Activated T-cell treated with anti-CD3 and anti-CD28 coated beads, Interleukin-2, amount 50 U/mL, for 4 hours (primary cell): ENCODE measurements around the gene KCNQ1. TPM values are rescaled to one million over a fixed set of nuclear protein-coding genes. Genes with fewer than 3 reads are reported as not detected.

Experiments
- ATAC-seq, 2 donors: fragments of 200-7000 bp; cut with Tn5 transposase; one replicate each; pipeline ENCODE4 v1.10.0; 2021
- DNase-seq: peaks from one replicate; pipeline ENCODE4 v3.0.0-alpha.2; 2020
- H3K27me3 Mint-ChIP-seq: one replicate; pipeline ENCODE4 v1.8.0; 2021; ENCODE audit warnings: low read depth, mixed read lengths
- H3K36me3 Mint-ChIP-seq: one replicate; pipeline ENCODE4 v1.8.0; 2022; ENCODE audit warnings: mixed read lengths; ENCODE audit not compliant: insufficient read depth
- H3K4me1 Mint-ChIP-seq: one replicate; pipeline ENCODE4 v1.8.0; 2021; ENCODE audit warnings: low read depth, mixed read lengths
- H3K4me3 Mint-ChIP-seq: one replicate; pipeline ENCODE4 v1.8.0; 2021; ENCODE audit warnings: mild to moderate bottlenecking, moderate library complexity, mixed read lengths
- H3K9me3 Mint-ChIP-seq: one replicate; pipeline ENCODE4 v1.8.0; 2021; ENCODE audit warnings: mixed read lengths
- total RNA-seq, 3 donors: library from RNA; stranded (reverse); gene quantifications; one replicate each; pipeline ENCODE4 v1.2.1, GENCODE V29; 2021

KCNQ1 gene
- total RNA-seq, 3 donors from 2014 or later: 2.3 to 3.0 (median 2.8) TPM

DNA sequence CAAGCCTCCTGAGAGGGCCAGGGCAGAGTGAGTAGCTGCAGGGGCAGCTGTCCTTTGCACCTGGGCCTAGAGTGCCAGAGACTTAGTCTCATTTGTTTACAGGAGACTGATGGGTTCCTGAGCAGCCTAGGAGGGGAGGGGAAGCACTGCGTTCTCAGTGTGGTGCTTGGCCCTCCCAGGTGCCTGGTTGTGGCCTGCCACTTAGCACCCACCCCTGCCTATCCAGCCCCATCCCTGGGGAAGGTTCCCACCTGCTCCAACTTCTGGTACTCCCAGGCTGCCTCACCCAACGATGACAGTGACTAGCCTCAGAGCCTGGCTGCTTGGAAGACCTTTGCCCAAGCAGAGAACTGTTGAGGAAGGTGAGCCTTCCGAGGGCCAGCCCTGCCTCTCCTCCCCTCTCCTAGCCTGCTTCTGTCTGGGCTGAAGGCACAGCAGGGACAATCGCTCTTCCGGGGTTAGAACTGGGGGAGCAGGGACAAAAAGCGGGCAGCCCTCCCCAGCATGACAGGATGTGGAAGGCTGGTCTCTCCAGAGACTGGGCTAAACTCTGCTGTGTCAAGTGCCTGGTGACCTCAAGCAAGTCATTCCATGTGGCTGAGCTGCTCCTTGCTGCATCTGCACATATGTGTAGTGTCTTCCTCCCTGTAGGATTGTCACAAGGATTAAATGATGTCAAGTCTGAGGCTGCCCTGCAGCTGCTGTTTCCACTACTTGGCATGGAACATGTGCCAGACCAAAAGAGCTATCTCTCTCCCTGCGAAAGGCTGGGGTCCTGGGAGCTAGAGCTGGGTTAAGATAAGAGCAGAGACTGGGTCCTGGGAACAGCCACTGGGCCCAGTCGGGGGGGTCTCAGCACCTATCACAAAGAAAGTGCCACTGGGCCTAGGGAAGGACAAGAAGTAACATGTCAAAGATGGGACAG, 245.1 kb downstream of the KCNQ1 start:
- Mint-ChIP-seq H3K36me3 (peaks cover 4% of the 10 kb centered on the region), H3K4me1 (no peaks in the 10 kb centered on the region), H3K4me3 (no peak overlapping the region), H3K9me3 (no peaks in the 10 kb centered on the region), H3K27me3 (no peaks in the 10 kb centered on the region)
- no peak for ATAC-seq
- DNase-seq: no peak

DNA sequence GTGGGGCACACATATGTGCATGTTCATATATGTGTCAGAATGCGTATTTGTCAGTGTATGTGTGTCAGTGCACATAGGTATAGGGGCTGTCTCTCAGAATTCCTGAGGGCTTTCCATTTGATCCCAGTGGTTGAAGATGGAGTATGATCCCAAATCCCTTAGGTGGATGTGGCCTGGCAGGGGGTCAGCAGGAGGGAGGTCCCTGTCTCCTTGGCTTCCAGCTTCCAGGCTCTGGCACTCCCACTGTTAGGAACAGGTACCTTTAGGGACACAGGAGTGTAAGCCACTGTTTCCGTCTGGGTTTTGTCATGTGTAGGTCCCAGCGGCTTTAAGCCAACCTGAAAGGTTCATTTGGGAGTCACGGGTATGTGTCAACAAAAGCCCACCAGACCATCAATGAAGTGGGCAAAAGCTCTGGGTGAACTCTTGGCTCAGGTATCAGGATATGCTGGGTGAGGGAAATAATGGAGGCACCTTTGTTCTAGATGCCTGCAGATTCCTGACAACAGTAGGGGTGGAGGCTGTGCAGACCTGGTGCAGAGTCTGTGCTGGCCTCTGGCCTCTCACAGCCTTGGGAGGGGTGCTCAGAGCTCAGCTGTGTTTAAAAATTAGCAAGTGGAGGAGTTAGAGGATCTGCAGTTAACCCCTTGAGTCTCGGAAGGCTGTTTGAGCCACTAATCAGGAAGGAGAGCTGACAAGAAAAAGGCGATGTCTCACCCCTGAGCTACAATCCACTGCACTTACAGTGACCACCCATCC, 246.0 kb downstream of the KCNQ1 start:
- no peak for DNase-seq
- Mint-ChIP-seq H3K4me1 (no peaks in the 10 kb centered on the region), H3K4me3 (no peak overlapping the region), H3K9me3 (no peaks in the 10 kb centered on the region), H3K27me3 (no peaks in the 10 kb centered on the region), H3K36me3 (peaks cover 4% of the 10 kb centered on the region)
- no peak for ATAC-seq

DNA sequence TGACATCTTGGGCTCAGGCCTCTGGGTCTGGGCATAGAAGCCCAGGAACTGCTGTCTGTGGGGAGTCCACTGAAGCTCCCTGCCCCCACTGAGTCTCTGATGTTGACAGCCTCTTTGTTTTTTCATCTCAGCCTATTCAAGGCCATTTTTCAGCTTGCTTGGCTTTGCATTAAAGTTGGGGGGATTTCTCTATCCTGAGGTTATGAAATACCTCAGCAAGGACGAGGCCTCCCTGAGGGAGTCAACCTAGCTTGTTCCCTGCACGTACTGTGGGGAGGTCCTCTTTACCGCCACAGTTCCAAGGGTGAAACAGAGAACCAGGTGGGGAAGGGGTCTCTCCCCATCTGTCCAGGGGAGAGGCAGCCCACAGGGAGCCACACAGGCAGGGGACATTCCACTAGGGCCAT, 246.6 kb downstream of the KCNQ1 start:
- Mint-ChIP-seq H3K4me1 (no peaks in the 10 kb centered on the region), H3K36me3 (peaks cover 4% of the 10 kb centered on the region), H3K9me3 (no peaks in the 10 kb centered on the region), H3K27me3 (no peaks in the 10 kb centered on the region), H3K4me3 (no peak overlapping the region)
- DNase-seq (no peak), ATAC-seq (no peak)

- H3K4me3 Mint-ChIP-seq: no peak overlapping the region
These were observed 247.4 kb downstream of the KCNQ1 start for GRCh38 chr11:2691991-2692875.

GRCh38 chr11:2693271-2694261, 248.8 kb downstream of the KCNQ1 start:
- ATAC-seq (no peak), DNase-seq (no peak)
- Mint-ChIP-seq H3K27me3 (no peaks in the 10 kb centered on the region), H3K9me3 (no peaks in the 10 kb centered on the region), H3K36me3 (peaks cover 8% of the 10 kb centered on the region), H3K4me3 (no peak overlapping the region), H3K4me1 (peaks cover 4% of the 10 kb centered on the region)

More at GRCh38 chr11:2691991-2692875, 247.4 kb downstream of the KCNQ1 start:
- H3K9me3 Mint-ChIP-seq: no peaks in the 10 kb centered on the region
- H3K27me3 Mint-ChIP-seq: no peaks in the 10 kb centered on the region
- ATAC-seq (no peak), DNase-seq (no peak)
- no peaks in the 10 kb centered on the region for H3K4me1 Mint-ChIP-seq
- H3K36me3 Mint-ChIP-seq: peaks cover 4% of the 10 kb centered on the region

- DNase-seq: no peak
- ATAC-seq: no peak
- H3K9me3 Mint-ChIP-seq: no peaks in the 10 kb centered on the region
- peaks cover 8% of the 10 kb centered on the region for H3K36me3 Mint-ChIP-seq
- no peak overlapping the region for H3K4me3 Mint-ChIP-seq
- no peaks in the 10 kb centered on the region for H3K27me3 Mint-ChIP-seq
- peaks cover 9% of the 10 kb centered on the region for H3K4me1 Mint-ChIP-seq
These were observed 249.7 kb downstream of the KCNQ1 start for GRCh38 chr11:2694495-2694894.

DNA sequence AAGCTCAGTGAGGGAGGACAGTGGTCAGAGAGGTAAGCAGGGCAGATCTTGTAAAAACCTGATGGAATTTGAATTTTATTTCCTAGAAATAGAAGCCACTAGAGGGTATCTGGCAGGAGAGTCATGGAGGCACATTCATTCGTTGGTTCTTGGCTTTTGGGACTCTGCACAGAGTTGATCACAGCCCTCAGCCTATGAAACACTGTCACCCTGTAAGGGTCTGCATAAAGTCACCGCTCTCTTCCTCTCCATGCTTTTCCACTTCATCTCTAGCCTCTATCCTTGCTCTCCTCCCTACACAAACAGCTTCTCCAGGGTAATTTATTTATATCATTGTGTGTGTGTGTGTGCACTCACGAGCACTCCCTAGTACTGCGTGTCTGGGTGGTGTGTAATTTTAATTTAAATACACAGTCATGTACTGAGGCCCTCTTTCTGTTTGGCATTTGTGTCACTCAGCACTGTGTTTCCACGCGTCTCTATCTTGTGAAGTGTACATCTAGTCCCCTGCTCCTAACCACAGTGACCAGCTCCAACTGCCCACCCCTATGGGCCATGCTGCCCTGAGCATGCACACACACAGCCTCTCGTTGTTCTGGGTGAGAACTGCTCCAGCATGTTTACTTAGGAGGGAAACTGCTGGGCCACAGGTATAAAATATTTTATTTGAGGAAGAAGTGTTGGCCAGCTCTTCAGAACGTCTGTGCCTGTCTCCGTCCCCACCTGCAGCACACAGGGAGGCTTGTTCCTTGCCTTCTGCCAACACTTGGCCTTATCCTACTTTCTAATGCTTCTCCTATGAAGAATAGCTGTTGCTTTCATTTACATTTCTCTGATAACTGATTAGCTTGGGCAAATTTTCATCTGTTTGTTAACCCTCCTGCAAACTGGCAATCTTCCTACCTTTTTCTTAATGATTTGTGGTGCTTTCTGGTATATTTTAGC, 250.5 kb downstream of the KCNQ1 start:
- no peaks in the 10 kb centered on the region for H3K27me3 Mint-ChIP-seq
- DNase-seq (no peak), ATAC-seq (no peak)
- H3K36me3 Mint-ChIP-seq: peaks cover 4% of the 10 kb centered on the region
- H3K4me3 Mint-ChIP-seq: no peak overlapping the region
- peaks cover 9% of the 10 kb centered on the region for H3K4me1 Mint-ChIP-seq
- no peaks in the 10 kb centered on the region for H3K9me3 Mint-ChIP-seq

- Mint-ChIP-seq H3K27me3 (no peaks in the 10 kb centered on the region), H3K4me3 (no peak overlapping the region), H3K9me3 (no peaks in the 10 kb centered on the region), H3K36me3 (peaks cover 3% of the 10 kb centered on the region), H3K4me1 (peaks cover 9% of the 10 kb centered on the region)
- DNase-seq (no peak), ATAC-seq (no peak)
These were observed 251.6 kb downstream of the KCNQ1 start for GRCh38 chr11:2696455-2696854.

- no peaks in the 10 kb centered on the region for H3K27me3 Mint-ChIP-seq
- peaks cover 3% of the 10 kb centered on the region for H3K36me3 Mint-ChIP-seq
- DNase-seq (no peak), ATAC-seq (no peak)
- no peak overlapping the region for H3K4me3 Mint-ChIP-seq
- peaks cover 10% of the 10 kb centered on the region for H3K4me1 Mint-ChIP-seq
- no peaks in the 10 kb centered on the region for H3K9me3 Mint-ChIP-seq
These were observed 253.1 kb downstream of the KCNQ1 start for GRCh38 chr11:2697866-2698265.

- peak overlapping the region; percentile 84 for H3K4me3 Mint-ChIP-seq
- ATAC-seq (no peak), DNase-seq (no peak)
- H3K9me3 Mint-ChIP-seq: no peaks in the 10 kb centered on the region
- H3K36me3 Mint-ChIP-seq: peaks cover 3% of the 10 kb centered on the region
- H3K27me3 Mint-ChIP-seq: no peaks in the 10 kb centered on the region
- H3K4me1 Mint-ChIP-seq: peaks cover 10% of the 10 kb centered on the region
These were observed 253.8 kb downstream of the KCNQ1 start for GRCh38 chr11:2698386-2699184.

DNA sequence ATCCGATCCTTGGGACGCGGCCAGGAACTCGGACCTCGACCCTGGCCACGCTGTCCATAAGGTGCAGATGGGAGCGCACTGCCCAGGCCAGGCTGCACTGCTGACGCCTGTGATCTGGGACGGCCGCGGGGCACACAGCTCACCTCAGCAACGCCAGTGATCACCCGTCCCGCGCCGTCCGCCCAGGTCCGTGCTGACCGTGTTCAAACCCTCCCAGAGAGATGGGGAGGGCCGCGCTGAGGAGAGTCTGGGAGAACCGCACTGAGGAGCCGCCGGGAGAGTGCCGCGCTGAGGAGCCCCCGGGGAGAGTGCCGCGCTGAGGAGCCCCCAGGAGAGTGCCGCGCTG, 254.3 kb downstream of the KCNQ1 start:
- ATAC-seq: peak in 1 of 2 donors; percentile 15
- H3K4me3 Mint-ChIP-seq: peak overlapping the region; percentile 84
- peaks cover 10% of the 10 kb centered on the region for H3K4me1 Mint-ChIP-seq
- no peaks in the 10 kb centered on the region for H3K9me3 Mint-ChIP-seq
- DNase-seq: no peak
- H3K36me3 Mint-ChIP-seq: peaks cover 5% of the 10 kb centered on the region
- no peaks in the 10 kb centered on the region for H3K27me3 Mint-ChIP-seq
